LoVo (cell line): ENCODE results near the gene RELCH.
A peak's percentile ranks its signal among the peaks of the same experiment; 100 is the strongest.

ENCODE experiments used
- DNase-seq: peaks from one replicate; pipeline ENCODE4 v3.0.0-alpha.2; 2016; ENCODE audit warnings: low spot score

RELCH gene

GRCh38 chr18:62324917-62325805 lies 138.1 kb downstream of the RELCH start, which contains the start of gene TNFRSF11A:
Gene TNFRSF11A, plus strand, starts transcription at chr18:62325310. Its CDS starts 43 bp downstream, at chr18:62325353.
- peak; percentile 74 for DNase-seq

- DNase-seq = peak; percentile 27
Observed at GRCh38 chr18:62325806-62326645, 139.0 kb downstream of the RELCH start.

GRCh38 chr18:62326646-62327348 lies 139.7 kb downstream of the RELCH start:
- no peak for DNase-seq

- no peak for DNase-seq
Observed at GRCh38 chr18:62327977-62328376, 140.9 kb downstream of the RELCH start.

- DNase-seq = peak; percentile 21
Observed at GRCh38 chr18:62328586-62329525, 141.8 kb downstream of the RELCH start.

- DNase-seq = peak; percentile 18
Observed at GRCh38 chr18:62329691-62330454, 142.8 kb downstream of the RELCH start.

- DNase-seq = no peak
Observed at GRCh38 chr18:62330650-62331049, 143.6 kb downstream of the RELCH start.

- DNase-seq = no peak
Observed at GRCh38 chr18:62331581-62332356, 144.7 kb downstream of the RELCH start.

GRCh38 chr18:62332431-62332830 lies 145.4 kb downstream of the RELCH start:
- no peak for DNase-seq

GRCh38 chr18:62332964-62333695 lies 146.1 kb downstream of the RELCH start:
- DNase-seq = no peak

GRCh38 chr18:62334120-62334519 lies 147.1 kb downstream of the RELCH start:
- no peak for DNase-seq

- DNase-seq = no peak
Observed at GRCh38 chr18:62335494-62335893, 148.4 kb downstream of the RELCH start.

GRCh38 chr18:62336618-62337017 lies 149.6 kb downstream of the RELCH start:
- DNase-seq = no peak

GRCh38 chr18:62337336-62337735 lies 150.3 kb downstream of the RELCH start:
- DNase-seq = no peak

- no peak for DNase-seq
Observed at GRCh38 chr18:62338446-62339105, 151.5 kb downstream of the RELCH start.

GRCh38 chr18:62339106-62339988 lies 152.3 kb downstream of the RELCH start:
- peak; percentile 48 for DNase-seq

- no peak for DNase-seq
Observed at GRCh38 chr18:62340996-62341395, 153.9 kb downstream of the RELCH start.
